ENCODE results near the gene CAND2.
A peak's percentile ranks its signal among the peaks of the same experiment; 100 is the strongest.

The CAND2 gene

GRCh38 chr3:12831301-12831866 lies 34.9 kb downstream of the CAND2 start:
- TF ChIP-seq, protein P1, sequence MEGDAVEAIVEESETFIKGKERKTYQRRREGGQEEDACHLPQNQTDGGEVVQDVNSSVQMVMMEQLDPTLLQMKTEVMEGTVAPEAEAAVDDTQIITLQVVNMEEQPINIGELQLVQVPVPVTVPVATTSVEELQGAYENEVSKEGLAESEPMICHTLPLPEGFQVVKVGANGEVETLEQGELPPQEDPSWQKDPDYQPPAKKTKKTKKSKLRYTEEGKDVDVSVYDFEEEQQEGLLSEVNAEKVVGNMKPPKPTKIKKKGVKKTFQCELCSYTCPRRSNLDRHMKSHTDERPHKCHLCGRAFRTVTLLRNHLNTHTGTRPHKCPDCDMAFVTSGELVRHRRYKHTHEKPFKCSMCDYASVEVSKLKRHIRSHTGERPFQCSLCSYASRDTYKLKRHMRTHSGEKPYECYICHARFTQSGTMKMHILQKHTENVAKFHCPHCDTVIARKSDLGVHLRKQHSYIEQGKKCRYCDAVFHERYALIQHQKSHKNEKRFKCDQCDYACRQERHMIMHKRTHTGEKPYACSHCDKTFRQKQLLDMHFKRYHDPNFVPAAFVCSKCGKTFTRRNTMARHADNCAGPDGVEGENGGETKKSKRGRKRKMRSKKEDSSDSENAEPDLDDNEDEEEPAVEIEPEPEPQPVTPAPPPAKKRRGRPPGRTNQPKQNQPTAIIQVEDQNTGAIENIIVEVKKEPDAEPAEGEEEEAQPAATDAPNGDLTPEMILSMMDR (IDR thresholded peaks at IDR 0.05; ENCODE audit: low read depth, low read length) = no peak
- DNase-seq (ENCODE audit: low read depth in 2 of 2) = no peak
- no peak overlapping the region for H3K4me3 ChIP-seq (replicated peaks in 1 of 2; ENCODE audit: low read depth in 2 of 2, low read length in 2 of 2)

DNA sequence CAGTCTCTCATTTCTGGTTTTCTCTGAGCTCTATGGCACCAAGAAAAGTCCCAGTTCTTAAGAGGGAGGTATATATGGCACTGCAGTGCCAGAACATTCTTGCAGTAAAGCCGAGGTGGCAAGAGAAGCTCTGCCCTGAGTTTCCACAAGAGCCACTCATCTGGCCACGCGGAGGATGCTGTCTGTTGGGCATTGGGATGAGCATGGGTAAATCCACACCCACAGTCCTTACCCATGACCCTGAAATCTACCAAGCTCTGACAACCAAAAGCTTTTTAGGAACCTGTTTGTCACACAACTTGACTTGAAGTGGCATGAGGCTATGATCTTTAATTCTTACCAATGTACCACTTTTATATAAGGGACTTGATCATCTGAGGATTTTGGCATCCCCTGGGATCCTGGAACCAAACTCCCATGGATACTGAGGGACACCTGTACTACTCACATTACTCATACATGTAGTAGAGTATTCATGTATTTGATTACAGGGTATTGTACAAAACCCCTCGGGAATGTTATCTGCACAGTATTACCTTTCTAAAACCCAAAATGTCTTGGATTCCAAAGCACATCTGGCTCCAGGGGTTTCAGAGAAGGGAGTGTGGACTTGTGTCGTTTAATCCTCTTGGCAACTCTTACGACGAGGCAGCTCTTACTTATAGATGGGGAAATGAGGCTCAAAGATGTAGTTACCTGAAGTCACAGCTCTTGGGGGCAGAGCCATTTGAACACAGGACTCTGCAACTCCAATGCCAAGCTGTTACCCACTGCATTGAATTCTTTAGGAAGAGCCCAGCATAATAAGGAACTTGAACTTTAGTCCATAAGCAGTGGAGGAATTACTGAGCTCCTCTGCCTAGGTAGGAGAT lies 36.1 kb downstream of the CAND2 start:
- no peak for DNase-seq (ENCODE audit: low read depth in 2 of 2)
- TF ChIP-seq, protein P1 (IDR thresholded peaks at IDR 0.05; ENCODE audit: low read depth, low read length) = no peak
- H3K4me3 ChIP-seq (replicated peaks in 1 of 2; ENCODE audit: low read depth in 2 of 2, low read length in 2 of 2) = no peak overlapping the region

GRCh38 chr3:12833222-12834161 lies 37.0 kb downstream of the CAND2 start:
- no peak for DNase-seq (ENCODE audit: low read depth in 2 of 2)
- TF ChIP-seq, protein P1 (IDR thresholded peaks at IDR 0.05; ENCODE audit: low read depth, low read length) = no peak
- no peak overlapping the region for H3K4me3 ChIP-seq (replicated peaks in 1 of 2; ENCODE audit: low read depth in 2 of 2, low read length in 2 of 2)

DNA sequence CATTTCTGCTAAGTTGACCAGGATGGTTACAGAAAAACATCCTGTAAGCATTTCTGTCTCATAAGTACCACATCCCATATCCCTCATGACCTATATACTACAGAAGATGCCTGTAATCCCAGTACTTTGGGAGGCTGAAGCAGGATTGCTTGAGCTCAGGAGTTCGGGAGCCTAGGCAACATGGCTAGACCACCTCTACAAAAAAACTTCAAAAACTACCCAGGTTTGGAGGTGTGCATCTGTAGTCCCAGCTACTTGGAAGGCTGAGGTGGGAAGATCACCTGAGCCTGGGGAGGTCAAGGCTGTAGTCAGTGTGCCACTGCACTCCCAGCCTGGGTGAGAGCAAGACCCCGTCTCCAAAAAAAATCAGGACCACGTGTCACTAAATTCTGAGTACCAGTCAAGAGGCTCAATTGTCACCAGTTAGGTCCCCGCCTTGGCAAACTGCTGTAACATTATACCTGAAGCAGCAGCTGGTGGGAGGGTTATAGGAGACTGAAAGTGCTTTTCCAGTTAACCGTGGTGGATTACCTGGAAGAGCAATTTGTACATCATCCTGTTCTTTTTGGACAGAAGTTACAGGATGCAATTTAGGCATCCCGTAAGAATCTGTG lies 38.7 kb downstream of the CAND2 start:
- no peak for DNase-seq (ENCODE audit: low read depth in 2 of 2)
- TF ChIP-seq, protein P1 (IDR thresholded peaks at IDR 0.05; ENCODE audit: low read depth, low read length) = no peak
- no peak overlapping the region for H3K4me3 ChIP-seq (replicated peaks in 1 of 2; ENCODE audit: low read depth in 2 of 2, low read length in 2 of 2)

- H3K4me3 ChIP-seq (replicated peaks in 1 of 2; ENCODE audit: low read depth in 2 of 2, low read length in 2 of 2) = peak overlapping the region in 1 of 2 donors; percentile 9
- TF ChIP-seq, protein P1 (IDR thresholded peaks at IDR 0.05; ENCODE audit: low read depth, low read length) = no peak
- DNase-seq (ENCODE audit: low read depth in 2 of 2) = no peak
Measured at GRCh38 chr3:12837295-12837986, 41.0 kb downstream of the CAND2 start.

Measured in cardiac fibroblast (primary cell).